GM19351 (cell line): ENCODE results near the gene GLB1L3.
"Not testable (repeated sequence)": the region's sequence is repeated elsewhere in the genome, so short reads cannot be mapped to it uniquely, and the experiment has no call there.

Experiments used
- ATAC-seq: cut with Tn5 transposase; IDR thresholded peaks from one replicate; pipeline ENCODE4 v1.9.1; 2021; ENCODE audit warnings: mild to moderate bottlenecking, moderate library complexity; ENCODE audit not compliant: unreplicated experiment

GLB1L3 gene

GRCh38 chr11:134312807-134313206 lies 36.6 kb downstream of the GLB1L3 start:
- ATAC-seq = no peak

- ATAC-seq = no peak
These were observed 37.2 kb downstream of the GLB1L3 start for GRCh38 chr11:134313379-134313778.

- no peak for ATAC-seq
These were observed 37.8 kb downstream of the GLB1L3 start for GRCh38 chr11:134313821-134314607.

- ATAC-seq = no peak
These were observed 40.9 kb downstream of the GLB1L3 start for GRCh38 chr11:134317103-134317502.

DNA sequence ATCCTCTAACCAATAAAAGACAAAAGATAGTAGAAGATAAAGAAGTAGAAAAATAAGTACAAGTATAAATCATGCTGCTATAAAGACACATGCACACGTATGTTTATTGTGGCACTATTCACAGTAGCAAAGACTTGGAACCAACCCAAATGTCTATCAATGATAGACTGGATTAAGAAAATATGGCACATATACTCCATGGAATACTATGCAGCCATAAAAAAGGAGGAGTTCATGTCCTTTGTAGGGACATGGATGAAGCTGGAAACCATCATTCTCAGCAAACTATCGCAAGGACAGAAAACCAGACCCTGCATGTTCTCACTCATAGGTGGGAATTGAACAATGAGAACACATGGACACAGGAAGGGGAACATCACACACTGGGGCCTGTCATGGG lies 45.2 kb downstream of the GLB1L3 start:
- ATAC-seq = not testable (repeated sequence)

- no peak for ATAC-seq
These were observed 46.4 kb downstream of the GLB1L3 start for GRCh38 chr11:134322553-134322952.

GRCh38 chr11:134328433-134328832 lies 52.3 kb downstream of the GLB1L3 start:
- ATAC-seq = no peak

DNA sequence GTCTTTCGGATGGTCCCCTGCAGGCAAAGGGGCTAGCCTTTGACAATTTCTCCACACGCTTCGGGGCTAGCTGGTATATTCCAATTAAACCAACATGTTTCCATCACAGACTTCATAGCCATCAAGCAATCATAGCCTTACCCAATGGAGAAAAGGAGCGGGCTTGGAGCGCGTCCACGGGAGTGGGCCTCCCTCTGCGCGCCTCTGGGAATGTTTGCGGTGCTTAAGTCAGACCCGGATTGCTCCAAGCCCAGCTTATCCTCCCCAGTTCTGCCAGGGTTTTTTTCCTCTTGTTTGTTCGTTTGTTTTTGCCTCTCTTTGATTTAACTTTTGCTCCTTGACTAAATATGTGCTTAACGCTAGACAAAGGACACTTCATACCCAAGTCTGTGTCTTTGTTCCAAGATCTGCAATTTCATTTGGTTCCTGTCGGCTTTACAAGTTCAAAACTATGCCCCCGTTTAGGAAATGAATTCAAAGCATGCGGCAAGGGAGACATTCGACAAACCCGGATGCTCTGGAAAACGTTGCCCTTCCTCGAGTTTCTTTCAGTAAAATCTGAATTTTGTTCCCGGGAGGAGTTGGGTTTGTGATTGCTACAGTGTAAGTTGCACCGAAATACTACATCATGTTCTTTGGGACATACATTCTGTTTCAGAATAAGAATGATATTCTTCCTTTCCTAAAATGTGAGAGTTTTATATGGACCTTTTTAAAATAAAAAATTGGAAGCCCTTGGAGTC lies 54.6 kb downstream of the GLB1L3 start:
- no peak for ATAC-seq

DNA sequence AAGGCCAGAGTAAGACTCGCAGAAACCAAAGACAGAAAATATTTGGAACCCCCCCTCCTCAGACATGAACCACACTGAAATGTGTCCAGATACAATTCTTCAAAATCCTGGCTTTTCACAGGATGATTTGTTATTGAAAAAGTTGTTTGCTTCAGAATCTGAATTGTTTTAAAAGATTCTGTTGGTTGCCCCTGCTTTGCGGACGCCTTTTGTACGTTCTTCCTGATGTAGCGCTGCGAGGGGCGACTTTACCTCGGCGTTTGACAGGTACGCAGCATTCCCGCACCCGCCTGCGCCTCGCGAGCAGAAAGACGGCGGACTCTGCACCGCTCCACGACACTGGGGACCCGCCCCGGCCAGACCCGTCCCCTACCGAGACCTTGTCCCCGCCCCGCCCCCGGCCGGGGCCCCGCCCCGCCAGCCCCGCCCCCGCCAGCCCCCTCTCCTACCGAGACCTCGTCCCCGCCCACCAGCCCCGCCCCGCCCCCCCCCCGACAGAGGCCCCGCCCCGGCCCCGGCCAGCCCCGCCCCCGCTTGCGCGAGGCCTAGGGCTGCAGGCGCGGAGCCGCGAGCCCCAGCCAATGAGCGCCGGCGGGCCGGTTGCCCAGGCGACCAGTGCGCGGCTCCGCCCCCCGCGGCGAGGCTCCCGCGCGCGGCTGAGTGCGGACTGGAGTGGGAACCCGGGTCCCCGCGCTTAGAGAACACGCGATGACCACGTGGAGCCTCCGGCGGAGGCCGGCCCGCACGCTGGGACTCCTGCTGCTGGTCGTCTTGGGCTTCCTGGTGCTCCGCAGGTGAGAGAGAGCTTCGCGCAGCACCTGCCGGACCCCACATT lies 55.4 kb downstream of the GLB1L3 start, which contains the start of gene GLB1L2:
GLB1L2 (plus strand) TSS at position 635 of the 835 bp plus-strand sequence; CDS start at position 709, 74 bp downstream.
- peak; percentile 92 for ATAC-seq

DNA sequence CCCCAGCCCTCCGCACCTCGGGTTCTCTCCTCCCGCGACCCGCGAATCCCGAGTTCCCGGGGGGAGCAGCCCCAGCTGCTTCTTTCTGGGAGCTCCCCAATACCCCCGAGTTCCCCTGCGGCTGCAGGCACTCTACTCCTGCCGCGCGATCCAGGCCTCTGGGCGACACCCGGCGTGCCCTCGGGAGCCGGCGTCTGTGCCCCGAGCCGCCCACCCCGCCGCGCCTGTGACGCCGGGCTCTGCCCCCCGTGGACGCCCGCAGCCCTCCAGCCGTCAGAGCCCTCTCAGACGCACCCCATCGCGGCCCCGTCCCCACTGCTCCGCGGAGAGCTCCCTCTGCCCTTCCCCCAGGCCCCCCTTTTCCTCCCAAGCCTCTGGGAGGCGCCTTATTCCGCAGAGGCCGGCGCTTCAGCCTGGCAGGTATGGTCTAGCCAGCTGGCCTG lies 56.0 kb downstream of the GLB1L3 start:
- peak; percentile 35 for ATAC-seq

DNA sequence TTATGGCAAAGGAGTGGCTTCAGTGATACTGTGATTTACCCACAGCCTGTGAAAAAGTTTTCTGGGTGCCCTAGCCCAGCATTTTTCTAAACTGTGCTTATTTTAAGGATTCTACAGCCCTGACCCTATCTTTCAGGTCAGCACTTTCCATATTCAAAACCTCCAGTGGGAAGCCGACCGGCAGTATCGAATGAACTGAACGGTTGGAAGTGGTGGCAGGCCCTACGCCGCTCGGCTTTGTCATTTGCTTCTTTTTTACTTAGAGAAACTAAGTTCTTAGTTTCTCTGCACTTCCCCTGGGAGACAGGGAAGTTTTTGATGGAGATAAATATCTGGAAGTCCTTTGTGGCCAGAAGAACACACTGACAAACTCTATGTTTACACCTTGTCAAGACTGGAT lies 56.6 kb downstream of the GLB1L3 start:
- ATAC-seq = no peak

- ATAC-seq = no peak
These were observed 57.1 kb downstream of the GLB1L3 start for GRCh38 chr11:134333312-134333711.

DNA sequence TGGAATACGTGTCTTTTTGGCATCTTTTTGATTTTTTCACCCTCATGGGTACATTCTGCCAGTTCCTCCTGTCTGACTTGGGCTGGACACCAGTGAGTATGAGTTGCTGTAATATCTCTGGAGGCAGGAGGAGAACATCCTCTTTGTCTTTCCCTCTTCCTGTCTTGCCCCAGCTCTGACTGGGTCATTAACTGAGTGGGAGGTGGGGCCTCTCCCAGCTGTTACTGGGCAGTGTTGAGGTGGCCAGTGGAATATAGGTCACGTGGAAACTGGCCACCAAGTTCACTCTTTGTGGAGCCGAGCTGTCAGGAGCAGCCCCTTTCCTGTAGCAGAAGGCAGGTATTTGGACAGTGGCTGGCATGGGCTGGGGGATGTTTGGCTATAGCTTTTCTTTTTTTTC lies 57.8 kb downstream of the GLB1L3 start:
- ATAC-seq = no peak

GRCh38 chr11:134334796-134335571 lies 58.8 kb downstream of the GLB1L3 start:
- no peak for ATAC-seq

DNA sequence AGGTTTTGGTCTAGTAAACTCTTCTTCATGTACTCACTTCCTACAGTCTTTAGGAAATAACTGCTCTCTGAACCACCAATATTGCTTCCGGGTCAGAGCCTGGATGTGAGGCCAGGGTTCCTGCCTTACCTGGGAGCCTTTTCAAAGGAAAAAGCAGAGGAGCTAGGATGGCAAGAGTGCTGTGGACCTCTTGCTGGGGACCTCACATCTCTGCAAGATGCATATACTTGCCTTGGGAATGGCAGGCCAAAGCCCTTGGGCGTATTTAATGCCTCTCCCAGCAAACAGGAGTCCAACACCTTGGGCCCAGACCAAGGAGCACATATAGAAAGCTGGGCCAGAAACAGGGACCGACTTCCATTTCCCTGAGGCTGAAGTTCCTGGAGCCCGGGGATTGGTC lies 60.9 kb downstream of the GLB1L3 start:
- no peak for ATAC-seq

- no peak for ATAC-seq
These were observed 61.9 kb downstream of the GLB1L3 start for GRCh38 chr11:134338068-134338467.

GRCh38 chr11:134338654-134339053 lies 62.5 kb downstream of the GLB1L3 start:
- no peak for ATAC-seq

- no peak for ATAC-seq
These were observed 63.6 kb downstream of the GLB1L3 start for GRCh38 chr11:134339756-134340155.

- ATAC-seq = no peak
These were observed 64.3 kb downstream of the GLB1L3 start for GRCh38 chr11:134340354-134340964.
